ENCODE data around the gene COQ10B. TPM values are rescaled to one million over a fixed set of nuclear protein-coding genes. Genes with fewer than 3 reads are reported as not detected.

Gene COQ10B
- total and polyA plus RNA-seq, 2 donors (not counting 3 experiments of a cell fraction or from before 2014, with no cell fraction given) = 2.4 to 15.1 TPM

- no peak overlapping the region for H2AFZ ChIP-seq (ENCODE audit: low read depth, low read length)
- H4K20me1 ChIP-seq (replicated peaks; ENCODE audit: control insufficient read depth, extremely low read depth, insufficient read depth, low read length) = no peaks in the 10 kb centered on the region
- no peaks in the 10 kb centered on the region for H3K9me3 ChIP-seq (replicated peaks; ENCODE audit: control insufficient read depth, insufficient read depth, low read length)
- H3K27me3 ChIP-seq (ENCODE audit: control insufficient read depth in 2 of 2, insufficient read depth in 2 of 2, low read length in 2 of 2) = no peaks in the 10 kb centered on the region
- FAIRE-seq = no peak
- intact Hi-C loops (cut with micrococcal nuclease) (loop anchor here (5.0 kb wide), 1 partner anchor 53 kb away; no protein-coding TSS in a partner anchor), dilution Hi-C loops (cut with MboI; ENCODE audit: extremely low pct_ligation_motif_present, low sequenced_read_pairs) (no loop called here)
- H3K4me3 ChIP-seq (replicated peaks in 1 of 3; ENCODE audit: insufficient read depth in 1 of 3, low read depth in 1 of 3, low read length in 3 of 3) = no peak overlapping the region
- ChIA-PET CTCF (interaction anchor here (0.5 to 1.0 kb wide), 2 partner anchors 9 to 44 kb away, joined by 3 read pairs; no protein-coding TSS in a partner anchor), POLR2A (no interaction called here)
- peaks cover 14% of the 10 kb centered on the region for H3K4me1 ChIP-seq (ENCODE audit: control insufficient read depth, extremely low read depth, insufficient read depth, low read length)
- no peak for TF ChIP-seq CTCF (IDR thresholded peaks at IDR 0.05; ENCODE audit: extremely low read depth in 1 of 2, insufficient read depth in 1 of 2, low read depth in 1 of 2, low read length in 2 of 2)
- TF ChIP-seq FOS (IDR thresholded peaks at IDR 0.05; ENCODE audit: borderline replicate concordance, insufficient read depth, low read length) = no peak
- no peak overlapping the region for H3K4me2 ChIP-seq (ENCODE audit: insufficient read depth, low read length)
- peaks cover 2 to 4% of the 10 kb centered on the region in 2 experiments for H3K36me3 ChIP-seq (ENCODE audit: control insufficient read depth in 2 of 2, extremely low read depth in 1 of 2, insufficient read depth in 2 of 2, low read length in 2 of 2)
- no peaks in the 10 kb centered on the region for H3K9me1 ChIP-seq (replicated peaks; ENCODE audit: control insufficient read depth, extremely low read depth, insufficient read depth, low read length)
- H3K9ac ChIP-seq (replicated peaks; ENCODE audit: extremely low read depth, insufficient read depth, low read length) = no peak overlapping the region
- H3K27ac ChIP-seq (ENCODE audit: insufficient read depth, low read depth, low read length) = no peak overlapping the region
- DNase-seq (ENCODE audit: low read depth, low spot score) = no peak
- BruUV-seq (replicated peaks) = no TSS peak
- peaks cover 34% of the 10 kb centered on the region for H3K79me2 ChIP-seq (ENCODE audit: control insufficient read depth, insufficient read depth, low read length)
Observed at GRCh38 chr2:197504000-197504399, 50.6 kb downstream of the COQ10B start.

- intact Hi-C loops (cut with micrococcal nuclease) (loop anchor here (5.0 kb wide), 1 partner anchor 53 kb away; no protein-coding TSS in a partner anchor), dilution Hi-C loops (cut with MboI; ENCODE audit: extremely low pct_ligation_motif_present, low sequenced_read_pairs) (no loop called here)
- Histone ChIP-seq H3K9me1 (replicated peaks; ENCODE audit: control insufficient read depth, extremely low read depth, insufficient read depth, low read length) (no peaks in the 10 kb centered on the region), H3K36me3 (ENCODE audit: control insufficient read depth in 2 of 2, extremely low read depth in 1 of 2, insufficient read depth in 2 of 2, low read length in 2 of 2) (peaks cover 2 to 4% of the 10 kb centered on the region in 2 experiments), H4K20me1 (replicated peaks; ENCODE audit: control insufficient read depth, extremely low read depth, insufficient read depth, low read length) (no peaks in the 10 kb centered on the region), H3K27me3 (ENCODE audit: control insufficient read depth in 2 of 2, insufficient read depth in 2 of 2, low read length in 2 of 2) (no peaks in the 10 kb centered on the region), H3K9me3 (replicated peaks; ENCODE audit: control insufficient read depth, insufficient read depth, low read length) (no peaks in the 10 kb centered on the region), H3K79me2 (ENCODE audit: control insufficient read depth, insufficient read depth, low read length) (peaks cover 29% of the 10 kb centered on the region), H3K27ac (ENCODE audit: insufficient read depth, low read depth, low read length) (no peak overlapping the region), H3K9ac (replicated peaks; ENCODE audit: extremely low read depth, insufficient read depth, low read length) (no peak overlapping the region), H2AFZ (ENCODE audit: low read depth, low read length) (no peak overlapping the region), H3K4me3 (replicated peaks in 1 of 3; ENCODE audit: insufficient read depth in 1 of 3, low read depth in 1 of 3, low read length in 3 of 3) (no peak overlapping the region), H3K4me1 (ENCODE audit: control insufficient read depth, extremely low read depth, insufficient read depth, low read length) (peaks cover 14% of the 10 kb centered on the region), H3K4me2 (ENCODE audit: insufficient read depth, low read length) (no peak overlapping the region)
- BruUV-seq (replicated peaks) = no TSS peak
- DNase-seq (ENCODE audit: low read depth, low spot score) (no peak), FAIRE-seq (peak; percentile 47)
- POLR2A ChIA-PET = no interaction called here
- CTCF ChIA-PET = interaction anchor here (0.5 to 0.8 kb wide), 2 partner anchors 8 to 45 kb away, joined by 3 read pairs; no protein-coding TSS in a partner anchor
- TF ChIP-seq GATA2 (IDR thresholded peaks at IDR 0.05; ENCODE audit: insufficient read depth, insufficient read length, low read depth, low read length) (no peak), POLR2A (IDR thresholded peaks at IDR 0.05; ENCODE audit: low read depth, low read length) (no peak), CTCF (IDR thresholded peaks at IDR 0.05; ENCODE audit: extremely low read depth in 1 of 2, insufficient read depth in 1 of 2, low read depth in 1 of 2, low read length in 2 of 2) (no peak), MYC (IDR thresholded peaks at IDR 0.05; ENCODE audit: low read depth, low read length) (no peak), FOS (IDR thresholded peaks at IDR 0.05; ENCODE audit: borderline replicate concordance, insufficient read depth, low read length) (no peak), MAX (IDR thresholded peaks at IDR 0.05; ENCODE audit: insufficient read depth, insufficient read length) (no peak), JUN (IDR thresholded peaks at IDR 0.05; ENCODE audit: borderline replicate concordance, insufficient read depth, insufficient read length, low read depth) (no peak), EZH2 (IDR thresholded peaks at IDR 0.05; ENCODE audit: borderline replicate concordance, low read depth, low read length, severe bottlenecking) (no peak), POLR2AphosphoS5 (IDR thresholded peaks at IDR 0.05; ENCODE audit: insufficient read depth, low read depth, low read length) (no peak)
Observed at GRCh38 chr2:197504512-197504911, 51.2 kb downstream of the COQ10B start.

All from endothelial cell of umbilical vein (primary cell).